Measurements from ENCODE around the gene PDE7B.

- TF ChIP-seq CTCF (tag by site-specific recombination; IDR thresholded peaks at IDR 0.05) = no peak
- no peak for TF ChIP-seq ZNF416 (tag by site-specific recombination; IDR thresholded peaks at IDR 0.05)
These were observed 184.5 kb downstream of the PDE7B start for GRCh38 chr6:136036071-136036380.

Data from HEK293 (cell line).